Memory B cell (primary cell): Measurements from ENCODE around the gene TMEM163.
"Not testable (repeated sequence)": the region's sequence is repeated elsewhere in the genome, so short reads cannot be mapped to it uniquely, and the experiment has no call there.

Experiments
- ATAC-seq: fragments of 150-1000 bp; cut with Tn5 transposase; 2 replicates; pipeline ENCODE4 v1.10.0; 2021; ENCODE audit warnings: low read depth, mild to moderate bottlenecking, moderate library complexity
- DNase-seq, 2 donors: peaks; one replicate each; pipeline ENCODE4 v3.0.0; 2022; ENCODE audit warnings: low spot score in 2 of 2
- H3K27ac Mint-ChIP-seq: one replicate; pipeline ENCODE4 v1.8.0; 2022; ENCODE audit warnings: mild to moderate bottlenecking, moderate library complexity, mixed read lengths
- H3K27me3 Mint-ChIP-seq: one replicate; pipeline ENCODE4 v1.8.0; 2022; ENCODE audit warnings: mixed read lengths
- H3K36me3 Mint-ChIP-seq: one replicate; pipeline ENCODE4 v1.8.0; 2022; ENCODE audit warnings: mild to moderate bottlenecking, mixed read lengths
- H3K4me1 Mint-ChIP-seq: one replicate; pipeline ENCODE4 v1.8.0; 2022; ENCODE audit warnings: mixed read lengths
- H3K4me3 Mint-ChIP-seq: one replicate; pipeline ENCODE4 v1.8.0; 2022; ENCODE audit warnings: mild to moderate bottlenecking, moderate library complexity, mixed read lengths
- H3K9me3 Mint-ChIP-seq: one replicate; pipeline ENCODE4 v1.8.0; 2022; ENCODE audit warnings: mixed read lengths

TMEM163 gene

GRCh38 chr2:134738141-134738870, 19.5 kb upstream of the TMEM163 start:
- H3K4me3 Mint-ChIP-seq, result peak overlapping the region; percentile 71
- peaks cover 2% of the 10 kb centered on the region for H3K36me3 Mint-ChIP-seq
- H3K9me3 Mint-ChIP-seq, result no peaks in the 10 kb centered on the region
- peaks cover 66% of the 10 kb centered on the region for H3K4me1 Mint-ChIP-seq
- H3K27ac Mint-ChIP-seq, result peak overlapping the region; percentile 99
- no peak for ATAC-seq
- no peak for DNase-seq
- H3K27me3 Mint-ChIP-seq, result no peaks in the 10 kb centered on the region

GRCh38 chr2:134737671-134738070, 18.9 kb upstream of the TMEM163 start:
- peak in 1 of 2 donors; percentile 49 for DNase-seq
- Mint-ChIP-seq H3K4me3 (peak overlapping the region; percentile 71), H3K4me1 (peaks cover 64% of the 10 kb centered on the region), H3K27ac (peak overlapping the region; percentile 99), H3K36me3 (peaks cover 2% of the 10 kb centered on the region), H3K9me3 (no peaks in the 10 kb centered on the region), H3K27me3 (no peaks in the 10 kb centered on the region)
- peak; percentile 56 for ATAC-seq

DNA sequence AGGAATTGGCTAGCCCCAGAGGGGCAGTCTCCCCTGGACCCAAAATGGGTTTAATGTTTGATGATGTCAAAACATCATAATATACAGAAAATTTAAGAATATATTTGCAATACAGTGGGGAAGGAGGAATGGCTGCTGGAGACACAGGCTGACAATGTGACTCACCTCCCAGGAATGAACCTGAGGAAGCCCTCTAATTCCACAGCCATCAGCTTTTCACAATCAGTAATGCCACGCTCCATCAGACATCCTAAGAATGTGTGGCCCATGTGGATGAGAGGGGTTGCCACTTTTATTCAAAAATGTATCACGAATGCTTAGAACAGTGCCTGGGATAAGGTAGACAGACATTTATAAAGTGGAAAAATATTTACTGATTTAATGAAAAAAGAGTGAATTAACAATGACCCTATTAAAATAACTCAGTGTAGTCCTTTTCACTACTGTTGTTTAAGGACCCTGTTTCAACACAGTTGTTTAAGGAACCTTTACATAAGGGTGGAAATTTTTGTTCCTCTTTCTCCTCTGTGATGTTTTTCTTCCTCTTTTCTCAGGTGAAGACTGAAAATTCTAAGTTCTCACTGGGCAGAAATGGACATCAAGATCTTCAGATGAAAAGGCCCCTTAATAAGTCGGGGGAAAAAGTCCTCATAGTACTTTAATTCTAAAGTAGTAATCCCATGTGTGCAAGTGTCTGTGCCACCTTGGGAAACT, 17.5 kb upstream of the TMEM163 start:
- Mint-ChIP-seq H3K27me3 (no peaks in the 10 kb centered on the region), H3K9me3 (no peaks in the 10 kb centered on the region), H3K4me3 (no peak overlapping the region), H3K36me3 (peaks cover 2% of the 10 kb centered on the region), H3K4me1 (peaks cover 66% of the 10 kb centered on the region), H3K27ac (peak overlapping the region; percentile 99)
- ATAC-seq (peak; percentile 13), DNase-seq (peak in 1 of 2 donors; percentile 31)

GRCh38 chr2:134728163-134728562, 9.4 kb upstream of the TMEM163 start:
- H3K27ac Mint-ChIP-seq, result no peak overlapping the region
- H3K4me3 Mint-ChIP-seq, result no peak overlapping the region
- DNase-seq (no peak), ATAC-seq (no peak)
- no peaks in the 10 kb centered on the region for H3K27me3 Mint-ChIP-seq
- H3K36me3 Mint-ChIP-seq, result no peaks in the 10 kb centered on the region
- peaks cover 3% of the 10 kb centered on the region for H3K4me1 Mint-ChIP-seq
- no peaks in the 10 kb centered on the region for H3K9me3 Mint-ChIP-seq

GRCh38 chr2:134727385-134727784, 8.6 kb upstream of the TMEM163 start:
- ATAC-seq (no peak), DNase-seq (no peak)
- Mint-ChIP-seq H3K4me1 (peaks cover 3% of the 10 kb centered on the region), H3K27me3 (no peaks in the 10 kb centered on the region), H3K9me3 (no peaks in the 10 kb centered on the region), H3K36me3 (no peaks in the 10 kb centered on the region), H3K4me3 (no peak overlapping the region), H3K27ac (no peak overlapping the region)

GRCh38 chr2:134726645-134727044, 7.8 kb upstream of the TMEM163 start:
- DNase-seq (no peak), ATAC-seq (no peak)
- Mint-ChIP-seq H3K9me3 (no peaks in the 10 kb centered on the region), H3K4me1 (peaks cover 3% of the 10 kb centered on the region), H3K27ac (no peak overlapping the region), H3K36me3 (no peaks in the 10 kb centered on the region), H3K4me3 (no peak overlapping the region), H3K27me3 (peaks cover under 1% of the 10 kb centered on the region)

GRCh38 chr2:134725876-134726275, 7.1 kb upstream of the TMEM163 start:
- H3K27me3 Mint-ChIP-seq, result peaks cover 3% of the 10 kb centered on the region
- H3K36me3 Mint-ChIP-seq, result no peaks in the 10 kb centered on the region
- no peaks in the 10 kb centered on the region for H3K9me3 Mint-ChIP-seq
- no peak overlapping the region for H3K4me3 Mint-ChIP-seq
- H3K4me1 Mint-ChIP-seq, result peaks cover 5% of the 10 kb centered on the region
- DNase-seq, result no peak
- no peak for ATAC-seq
- H3K27ac Mint-ChIP-seq, result no peak overlapping the region

DNA sequence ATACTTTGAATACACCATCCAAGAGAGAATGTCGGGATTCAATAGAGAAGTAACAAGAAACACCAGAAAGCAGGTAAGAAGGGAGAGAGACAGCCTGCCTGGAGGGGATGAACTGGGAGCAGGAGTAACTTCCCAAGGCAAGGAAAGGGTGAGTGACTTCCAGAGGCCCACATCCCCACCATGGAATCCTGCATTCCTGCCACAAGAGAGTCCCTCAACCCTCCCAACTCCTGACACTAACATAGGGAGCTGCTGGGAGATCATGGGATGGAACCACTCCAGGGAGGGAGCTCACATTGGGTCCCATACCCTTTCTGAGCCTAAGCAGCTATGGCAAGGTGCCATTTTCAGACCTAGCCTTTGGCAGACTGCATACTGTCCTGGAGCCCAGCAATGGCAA, 5.5 kb upstream of the TMEM163 start:
- Mint-ChIP-seq H3K9me3 (no peaks in the 10 kb centered on the region), H3K36me3 (no peaks in the 10 kb centered on the region), H3K27ac (no peak overlapping the region), H3K4me3 (no peak overlapping the region), H3K27me3 (peaks cover 7% of the 10 kb centered on the region), H3K4me1 (peaks cover 12% of the 10 kb centered on the region)
- DNase-seq (no peak), ATAC-seq (no peak)

DNA sequence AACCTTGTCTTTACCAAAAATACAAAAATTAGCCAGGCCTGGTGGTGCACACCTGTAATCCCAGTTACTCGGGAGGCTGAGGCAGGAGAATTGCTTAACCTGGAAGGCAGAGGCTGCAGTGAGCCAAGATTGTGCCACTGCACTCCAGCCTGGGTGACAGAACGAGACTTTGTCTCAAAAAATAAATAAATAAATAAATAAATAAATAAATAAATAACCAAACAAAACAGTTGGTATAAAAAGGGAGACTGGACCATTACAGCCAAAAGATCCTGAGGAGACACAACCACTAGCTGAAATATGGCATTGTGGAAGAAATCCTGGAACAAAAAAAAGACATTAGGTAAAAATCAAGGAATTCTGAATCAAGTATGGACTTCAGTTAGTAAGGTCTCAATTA, 4.9 kb upstream of the TMEM163 start:
- not testable (repeated sequence) for H3K4me3 Mint-ChIP-seq, H3K27me3 Mint-ChIP-seq, ATAC-seq, H3K36me3 Mint-ChIP-seq, H3K9me3 Mint-ChIP-seq, H3K27ac Mint-ChIP-seq, DNase-seq
- H3K4me1 Mint-ChIP-seq, result peaks cover 13% of the 10 kb centered on the region

DNA sequence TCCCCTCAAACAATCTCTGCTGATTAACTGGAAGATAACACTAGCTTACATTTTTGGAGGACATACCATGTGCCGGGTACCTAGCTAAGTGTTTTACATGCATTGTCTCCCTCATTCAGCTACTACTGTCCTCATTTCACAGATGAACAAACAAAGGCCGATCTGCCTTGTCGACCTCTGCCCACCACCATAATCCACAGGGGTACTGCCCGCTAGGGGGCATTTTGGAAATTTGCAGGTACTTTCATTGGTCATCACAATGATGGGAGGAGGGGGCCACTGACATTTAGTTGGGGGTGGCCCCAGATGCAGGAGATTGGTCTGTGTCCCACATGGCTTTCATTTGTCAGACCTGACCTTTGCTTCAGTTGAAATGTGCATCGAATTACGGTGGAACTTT, 3.9 kb upstream of the TMEM163 start:
- H3K27ac Mint-ChIP-seq, result no peak overlapping the region
- ATAC-seq (no peak), DNase-seq (no peak)
- H3K4me1 Mint-ChIP-seq, result peaks cover 13% of the 10 kb centered on the region
- H3K27me3 Mint-ChIP-seq, result peaks cover 7% of the 10 kb centered on the region
- H3K4me3 Mint-ChIP-seq, result no peak overlapping the region
- no peaks in the 10 kb centered on the region for H3K36me3 Mint-ChIP-seq
- H3K9me3 Mint-ChIP-seq, result no peaks in the 10 kb centered on the region

GRCh38 chr2:134721596-134721995, 2.8 kb upstream of the TMEM163 start:
- Mint-ChIP-seq H3K27ac (no peak overlapping the region), H3K4me3 (no peak overlapping the region), H3K9me3 (no peaks in the 10 kb centered on the region), H3K27me3 (peaks cover 7% of the 10 kb centered on the region), H3K4me1 (peaks cover 21% of the 10 kb centered on the region), H3K36me3 (no peaks in the 10 kb centered on the region)
- ATAC-seq (no peak), DNase-seq (no peak)

- DNase-seq (peak in 1 of 2 donors; percentile 19), ATAC-seq (peak; percentile 35)
- Mint-ChIP-seq H3K27ac (peak overlapping the region; percentile 45), H3K4me1 (peaks cover 42% of the 10 kb centered on the region), H3K36me3 (no peaks in the 10 kb centered on the region), H3K27me3 (peaks cover 7% of the 10 kb centered on the region), H3K4me3 (peak overlapping the region; percentile 91), H3K9me3 (no peaks in the 10 kb centered on the region)
Observed at GRCh38 chr2:134718023-134718816, 580 bp downstream of the TMEM163 start.

DNA sequence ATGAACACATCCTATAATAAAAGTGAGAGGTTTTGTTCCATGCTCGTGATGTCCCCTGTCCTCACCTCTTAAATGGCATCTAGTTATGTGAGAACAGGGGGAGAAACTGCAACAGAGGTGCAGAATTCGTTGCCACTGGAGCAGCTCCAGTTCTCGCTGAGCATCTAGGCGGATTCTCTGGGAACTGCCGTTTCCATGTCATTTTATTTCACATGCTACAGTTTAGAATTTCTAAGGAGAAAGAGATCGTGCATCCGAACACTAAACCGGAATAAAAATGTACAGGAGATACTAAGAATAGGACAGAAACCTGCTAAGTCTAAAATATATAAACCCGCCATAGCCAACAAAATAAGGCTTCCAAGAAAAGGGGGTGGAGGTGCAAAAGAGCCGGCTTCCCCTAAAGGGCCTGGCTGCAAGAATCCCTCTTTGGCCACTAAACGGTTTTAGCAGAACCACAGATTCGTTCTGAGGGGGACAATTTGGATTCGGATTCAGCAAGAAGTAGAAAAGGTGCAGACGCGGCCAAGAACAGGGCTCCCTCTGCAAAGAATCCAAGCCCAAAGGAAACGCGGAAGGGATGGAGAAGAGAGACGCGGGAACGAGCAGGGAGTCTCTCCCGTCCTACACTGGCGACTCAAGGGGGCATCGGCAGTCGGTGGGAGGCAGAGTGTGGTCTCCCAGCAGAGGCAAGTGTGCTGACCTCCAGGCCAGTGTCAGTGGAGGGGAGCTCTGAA, 1.3 kb downstream of the TMEM163 start:
- peaks cover 7% of the 10 kb centered on the region for H3K27me3 Mint-ChIP-seq
- H3K4me3 Mint-ChIP-seq, result peak overlapping the region; percentile 87
- H3K36me3 Mint-ChIP-seq, result no peaks in the 10 kb centered on the region
- no peak for ATAC-seq
- peaks cover 46% of the 10 kb centered on the region for H3K4me1 Mint-ChIP-seq
- no peak for DNase-seq
- H3K27ac Mint-ChIP-seq, result peak overlapping the region; percentile 45
- no peaks in the 10 kb centered on the region for H3K9me3 Mint-ChIP-seq
